ELR (cell line): ENCODE data around the gene PSMA7.

Experiments used
- DNase-seq: peaks from one replicate; pipeline ENCODE4 v3.0.0-alpha.2; 2015; ENCODE audit warnings: low read depth

Gene PSMA7

DNA sequence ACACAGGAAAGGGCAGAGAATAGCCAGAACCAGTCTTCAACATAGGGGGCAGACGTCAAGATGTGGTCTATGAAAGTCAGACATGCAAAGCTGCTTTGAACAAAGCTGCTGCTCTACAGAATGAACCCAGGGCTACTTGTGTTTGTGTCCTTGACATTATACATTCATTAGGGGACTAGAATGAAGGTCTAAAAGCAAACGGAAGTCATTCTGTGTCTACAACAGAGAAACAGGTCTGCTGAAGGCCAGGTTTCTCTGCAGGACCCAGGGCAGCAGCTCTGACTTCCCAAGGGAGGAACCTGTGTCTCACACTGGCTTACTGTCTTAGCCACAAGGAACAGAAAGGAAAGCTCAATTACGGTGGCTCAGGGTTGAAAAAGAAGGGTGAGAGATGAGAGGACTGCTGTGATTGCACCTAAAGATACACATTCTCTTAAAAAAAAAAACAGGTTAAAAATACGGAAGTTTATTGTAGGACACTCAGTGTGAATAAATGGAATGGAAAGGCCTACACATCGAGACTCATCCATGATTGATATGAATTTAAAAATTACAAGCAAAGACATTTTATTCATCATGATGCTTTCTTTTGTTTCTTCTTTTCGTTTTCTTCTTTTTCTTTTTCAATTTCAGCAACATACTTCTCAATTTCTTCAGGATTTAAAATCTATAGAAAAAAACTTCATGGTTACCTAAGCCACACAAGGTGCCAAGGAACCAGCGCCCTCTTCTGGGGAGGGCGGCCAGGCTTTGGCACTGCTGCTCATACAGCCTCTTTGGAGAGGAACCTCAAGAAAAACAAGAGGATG lies 6.7 kb downstream of the PSMA7 start:
- DNase-seq: peak; percentile 75

DNA sequence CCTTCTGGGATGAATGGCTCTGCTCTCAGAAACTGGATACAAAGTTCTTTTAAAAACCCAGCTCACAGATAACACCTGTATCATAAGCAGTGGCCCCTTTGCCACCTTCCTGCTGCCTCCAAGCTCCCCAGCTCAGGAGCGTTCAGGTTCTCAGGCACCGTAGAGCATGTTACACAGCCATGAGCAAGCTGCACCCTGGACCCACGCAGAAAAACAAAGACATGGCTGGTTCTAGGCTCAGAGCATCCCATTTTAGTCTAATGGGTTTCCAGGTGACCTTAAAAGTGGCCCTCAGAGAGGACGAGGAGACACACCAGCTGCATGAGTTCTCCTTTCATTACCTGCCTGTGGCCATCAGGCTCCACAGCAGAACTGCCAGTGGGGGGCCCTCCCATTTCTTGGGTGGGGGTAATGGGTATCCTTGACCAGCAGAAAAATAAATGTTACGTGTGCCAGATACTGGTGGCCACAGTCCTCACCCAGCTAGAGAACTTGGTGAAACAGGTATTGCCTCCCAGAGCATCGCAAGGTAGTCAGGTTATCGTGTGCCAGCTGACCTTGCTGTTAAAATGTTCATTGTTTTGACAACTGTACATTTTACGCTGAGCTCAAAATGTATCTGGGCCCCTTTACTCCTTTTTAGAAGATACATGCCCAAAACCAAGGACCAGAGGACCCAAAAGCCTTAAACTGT lies 7.5 kb downstream of the PSMA7 start:
- no peak for DNase-seq

- DNase-seq: peak; percentile 41
Measured at GRCh38 chr20:62134735-62135231, 8.4 kb downstream of the PSMA7 start.

DNA sequence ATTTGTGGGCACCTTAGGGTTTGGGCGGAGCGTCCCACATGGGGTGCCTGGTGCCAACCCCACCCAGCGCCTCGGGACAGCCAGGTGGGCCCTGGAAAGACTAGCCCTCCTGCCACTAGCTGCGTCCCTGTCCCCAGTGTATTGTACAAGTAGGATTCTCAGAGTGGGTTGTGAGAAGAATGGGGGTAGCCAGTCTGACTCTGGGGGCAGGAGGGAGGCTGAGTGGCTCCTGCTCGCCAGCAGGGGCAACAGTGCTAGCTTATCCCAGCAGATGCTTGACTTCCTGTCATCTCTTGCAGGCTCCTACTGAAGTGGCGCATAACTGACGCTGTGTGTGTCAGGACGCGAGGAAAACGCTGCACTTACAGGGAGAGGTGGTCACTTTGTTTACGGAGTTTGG lies 9.3 kb downstream of the PSMA7 start:
- peak; percentile 37 for DNase-seq

GRCh38 chr20:62133051-62133845 lies 9.9 kb downstream of the PSMA7 start:
- no peak for DNase-seq

DNA sequence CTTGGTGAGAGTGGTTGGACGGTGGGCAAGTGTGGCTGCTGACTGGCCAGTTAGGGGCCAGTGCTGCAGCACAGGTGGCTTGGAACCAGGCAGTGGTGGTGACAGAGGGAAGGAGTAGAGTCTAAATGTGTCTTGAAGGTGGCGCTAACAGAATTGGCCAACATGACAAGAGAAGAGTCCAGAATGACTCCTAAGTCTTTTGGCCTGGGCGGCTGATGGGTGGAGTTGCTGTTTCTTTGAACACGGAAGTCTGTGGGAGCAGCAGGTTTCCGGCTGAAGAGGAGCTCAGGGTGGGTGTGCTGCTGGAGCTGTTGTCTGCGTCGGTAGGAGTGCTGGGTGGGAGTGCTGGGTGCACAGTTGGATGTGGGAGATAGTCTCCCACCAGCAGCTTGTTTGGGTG lies 10.8 kb downstream of the PSMA7 start:
- DNase-seq: no peak

DNA sequence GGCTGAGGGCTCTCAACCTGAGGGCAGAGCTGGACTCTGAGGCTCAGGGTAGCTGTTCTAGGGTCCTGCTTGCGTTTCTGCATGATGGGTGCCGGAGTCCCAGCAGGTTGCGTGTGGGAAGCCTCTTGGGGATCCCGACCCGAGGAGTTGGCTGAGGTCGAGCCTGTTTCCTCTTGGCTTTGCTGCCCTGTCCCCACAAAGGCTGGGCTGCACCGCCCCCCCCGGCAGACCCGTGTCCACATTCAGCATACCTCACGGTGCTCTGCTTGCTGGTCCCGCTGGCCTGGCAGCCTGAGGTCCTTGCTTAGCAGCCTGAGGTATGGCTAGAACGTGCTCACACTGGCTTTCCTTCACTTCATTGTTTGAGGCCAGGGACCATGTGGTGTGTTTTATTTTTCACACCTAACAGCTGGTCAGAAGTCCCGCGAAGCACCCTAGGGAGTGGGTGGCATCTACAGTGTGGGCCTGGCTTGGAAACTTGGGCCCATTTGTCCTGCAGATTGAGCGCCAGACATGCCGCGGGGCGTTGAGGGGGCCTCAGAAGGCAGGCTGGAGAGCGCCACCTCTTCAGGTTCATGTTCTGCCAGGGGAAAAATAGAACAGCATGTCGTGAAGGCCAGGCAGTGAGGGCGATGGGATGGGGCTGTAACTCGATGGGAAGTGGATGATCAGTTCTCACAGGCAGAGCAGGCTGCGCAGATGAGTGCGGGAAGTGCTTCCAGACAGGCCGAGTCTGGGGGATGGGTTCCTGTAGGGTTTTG lies 11.5 kb downstream of the PSMA7 start:
- DNase-seq: no peak

GRCh38 chr20:62129731-62130531 lies 13.3 kb downstream of the PSMA7 start:
- no peak for DNase-seq

DNA sequence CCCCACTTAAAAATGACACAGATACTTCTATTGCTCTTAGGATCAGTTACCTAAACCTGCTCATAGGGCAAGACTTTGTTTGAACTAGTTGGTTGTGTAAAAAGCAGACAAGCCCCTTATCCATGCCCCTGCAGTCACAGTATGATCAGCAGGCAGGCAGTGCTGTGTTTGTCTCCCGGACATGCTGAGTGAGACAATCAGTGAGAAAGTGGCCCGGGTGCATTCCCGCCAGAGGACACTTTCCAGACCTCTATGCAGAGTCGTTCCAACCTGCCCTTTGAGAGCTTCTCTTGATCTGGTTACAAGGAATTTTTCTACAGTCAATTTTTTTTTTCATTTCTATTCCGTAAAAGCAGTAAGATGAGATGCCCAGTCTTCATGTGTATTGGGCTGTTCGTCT lies 14.7 kb downstream of the PSMA7 start:
- DNase-seq: no peak

DNA sequence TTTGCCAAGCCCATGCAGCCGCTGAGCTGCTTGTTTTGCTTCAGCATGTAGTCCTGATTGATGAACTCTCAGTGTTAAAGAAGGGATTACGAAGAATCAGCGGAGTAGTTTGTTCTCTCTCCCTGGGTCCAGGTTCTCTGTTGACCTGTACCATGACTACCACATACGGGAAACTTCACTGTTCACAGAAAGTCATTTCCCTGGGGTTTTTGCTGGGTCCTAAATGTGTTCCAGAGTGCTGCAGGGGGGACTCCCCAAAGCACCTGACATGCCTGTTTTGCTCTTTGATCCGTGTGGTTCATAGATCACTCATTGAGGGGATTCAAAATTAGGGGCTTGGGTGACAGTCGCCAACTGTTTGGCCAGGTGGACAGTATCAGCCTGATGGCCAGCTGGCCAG lies 15.4 kb downstream of the PSMA7 start:
- DNase-seq: no peak

DNA sequence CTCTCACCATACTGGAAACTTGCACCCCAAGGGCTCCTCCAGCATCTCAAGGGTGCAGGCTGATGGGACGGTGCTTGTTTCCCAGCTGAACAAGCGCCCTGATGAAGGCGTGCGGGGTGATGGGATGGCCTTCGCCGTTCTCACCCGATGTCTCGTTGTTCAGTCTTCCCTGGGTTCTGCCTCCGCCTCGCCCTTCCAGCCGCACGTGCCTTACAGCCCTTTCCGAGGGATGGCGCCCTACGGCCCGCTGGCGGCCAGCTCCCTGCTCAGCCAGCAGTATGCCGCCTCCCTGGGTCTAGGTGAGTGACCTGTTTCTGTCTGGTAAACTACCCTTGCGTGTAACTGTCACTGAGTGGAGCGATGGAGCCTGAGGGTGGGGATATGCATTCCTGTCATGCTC lies 17.1 kb downstream of the PSMA7 start:
- no peak for DNase-seq

- DNase-seq: peak; percentile 49
Measured at GRCh38 chr20:62123450-62124118, 19.6 kb downstream of the PSMA7 start.

GRCh38 chr20:62122654-62123449 lies 20.3 kb downstream of the PSMA7 start:
- peak; percentile 50 for DNase-seq

DNA sequence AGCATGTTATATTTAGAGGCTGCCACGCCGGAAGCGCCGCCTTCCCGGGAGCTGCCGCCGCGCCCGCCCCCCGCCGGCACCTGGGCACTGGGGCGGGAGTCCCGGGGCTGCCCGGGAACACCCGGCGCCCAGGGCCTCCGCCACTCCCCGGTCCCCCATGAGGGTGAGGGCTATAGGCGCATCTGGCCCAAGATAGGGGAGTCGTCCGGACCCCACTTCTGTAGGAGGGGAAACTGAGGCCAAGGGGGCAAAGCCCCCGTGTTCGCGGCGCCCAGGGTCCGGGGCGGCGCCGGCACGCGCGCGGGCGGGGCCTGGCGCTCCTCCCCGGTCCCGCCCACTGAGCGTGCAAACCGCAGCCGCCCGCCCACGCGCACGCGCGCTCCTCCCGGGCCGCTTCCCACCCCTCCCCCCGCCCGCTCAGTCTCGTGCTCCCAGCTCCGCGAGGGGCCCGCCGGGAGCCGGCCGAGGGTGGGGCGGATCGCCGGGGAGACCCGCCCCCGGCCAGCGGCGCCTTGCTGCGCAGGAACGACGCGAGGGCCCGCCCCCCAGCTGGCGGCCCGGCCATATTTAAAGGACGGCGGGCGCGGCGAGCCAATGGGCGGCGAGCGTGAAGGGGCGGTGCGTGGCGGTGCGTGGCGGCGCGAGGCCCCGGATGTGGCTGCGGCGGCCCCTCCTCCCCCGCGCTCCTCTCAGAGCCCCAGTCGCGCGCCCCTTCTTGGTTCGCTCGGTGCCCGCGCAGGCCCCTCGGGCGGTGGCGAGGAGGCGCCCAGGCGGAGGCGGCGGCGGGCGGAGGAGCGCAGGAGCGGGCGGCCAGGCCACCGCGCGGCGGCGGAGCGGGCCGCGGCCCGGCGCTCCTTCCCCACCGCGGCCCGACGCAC lies 21.2 kb downstream of the PSMA7 start, which contains the start of gene LSM14B:
LSM14B (plus strand) TSS at position 700 of the 878 bp plus-strand sequence. CDS start 192 bp downstream, outside the sequence.
- DNase-seq: peak; percentile 98

DNA sequence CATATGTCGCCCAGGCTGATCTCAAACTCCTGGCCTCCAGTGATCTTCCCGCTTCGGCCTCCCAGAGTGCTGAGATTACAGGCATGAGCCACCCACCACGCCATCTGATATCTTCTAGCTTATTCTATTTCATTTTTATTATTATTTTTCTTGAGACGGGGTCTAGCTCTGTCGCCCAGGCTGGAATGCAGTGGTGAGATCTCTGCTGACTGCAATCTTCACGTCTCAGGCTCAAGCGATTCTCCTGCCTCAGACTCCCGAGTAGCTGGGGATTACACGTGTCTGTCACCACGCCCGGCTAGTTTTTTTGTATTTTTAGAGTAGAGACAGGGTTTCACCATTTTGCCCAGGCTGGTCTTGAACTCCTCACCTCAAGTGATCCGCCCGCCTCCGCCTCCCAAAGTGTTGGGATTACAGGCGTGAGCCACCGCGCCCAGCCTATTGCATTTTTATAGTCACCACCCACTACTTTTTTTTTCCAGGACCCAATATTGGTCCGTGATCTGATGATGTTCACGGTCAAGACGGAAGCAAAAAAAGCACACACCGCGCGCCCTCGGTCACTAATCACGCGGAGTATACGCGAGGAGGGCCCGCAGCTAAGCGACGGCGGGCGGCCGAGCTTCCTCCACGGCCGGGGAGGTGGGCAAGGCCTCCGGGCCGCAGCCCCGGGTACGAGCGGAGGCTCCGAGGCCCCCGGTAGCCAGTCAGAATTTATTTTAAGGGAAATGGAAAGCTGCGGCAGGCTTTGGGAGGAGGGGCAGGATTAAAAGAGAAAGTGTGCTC lies 22.0 kb downstream of the PSMA7 start:
- DNase-seq: peak; percentile 70

GRCh38 chr20:62120365-62120762 lies 22.8 kb downstream of the PSMA7 start:
- DNase-seq: no peak

DNA sequence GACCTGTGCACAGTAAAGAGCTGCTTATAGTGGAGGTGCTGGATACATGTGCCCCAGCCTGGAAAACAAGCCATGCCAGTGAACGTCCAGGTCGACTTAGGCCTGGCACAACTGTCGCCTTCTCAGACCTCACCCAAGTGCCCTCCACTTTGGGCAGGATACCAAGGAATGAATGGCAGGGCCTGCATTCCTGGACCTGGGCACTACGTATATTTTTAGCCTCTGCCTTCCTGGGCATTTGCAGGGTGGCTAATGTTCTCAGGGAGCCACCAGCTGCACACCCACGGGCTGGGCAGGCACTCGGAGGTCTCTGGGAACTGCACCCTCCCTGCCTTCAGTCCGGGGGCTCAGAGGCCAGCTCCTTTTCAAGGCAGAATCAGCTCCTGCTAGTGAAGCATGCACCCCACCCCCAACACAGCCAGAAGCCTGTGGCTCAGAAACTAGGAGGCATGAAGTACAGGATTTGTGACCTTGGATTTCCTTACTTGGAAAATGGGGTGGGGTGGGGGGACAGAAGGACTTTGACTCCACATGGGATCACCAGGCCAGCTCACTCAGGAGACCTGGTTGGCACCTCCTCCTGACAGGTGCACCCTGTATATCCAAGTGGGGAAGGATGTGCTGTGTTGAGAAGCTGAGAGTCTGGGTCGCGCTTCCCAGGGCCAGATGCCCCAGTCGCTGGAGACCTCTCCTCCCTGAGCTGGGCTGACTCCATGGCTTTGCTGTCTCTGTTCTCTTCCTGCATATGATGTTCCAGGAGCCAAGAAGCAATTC lies 23.4 kb downstream of the PSMA7 start:
- DNase-seq: no peak
